NCI-H1417 (cell line): ENCODE data around the gene KAT8.
"Not testable (repeated sequence)": the region's sequence is repeated elsewhere in the genome, so short reads cannot be mapped to it uniquely, and the experiment has no call there.

Experiments
- DNase-seq, 3 experiments: peaks; one replicate each; lab custom pipeline; 2025; lab: John Stamatoyannopoulos, UW

The KAT8 gene

GRCh38 chr16:31083981-31084380 lies 33.5 kb upstream of the KAT8 start:
- no peak for DNase-seq

- DNase-seq, result no peak
Observed at GRCh38 chr16:31084584-31085302, 32.7 kb upstream of the KAT8 start.

- DNase-seq, result no peak
Observed at GRCh38 chr16:31085411-31085810, 32.1 kb upstream of the KAT8 start.

DNA sequence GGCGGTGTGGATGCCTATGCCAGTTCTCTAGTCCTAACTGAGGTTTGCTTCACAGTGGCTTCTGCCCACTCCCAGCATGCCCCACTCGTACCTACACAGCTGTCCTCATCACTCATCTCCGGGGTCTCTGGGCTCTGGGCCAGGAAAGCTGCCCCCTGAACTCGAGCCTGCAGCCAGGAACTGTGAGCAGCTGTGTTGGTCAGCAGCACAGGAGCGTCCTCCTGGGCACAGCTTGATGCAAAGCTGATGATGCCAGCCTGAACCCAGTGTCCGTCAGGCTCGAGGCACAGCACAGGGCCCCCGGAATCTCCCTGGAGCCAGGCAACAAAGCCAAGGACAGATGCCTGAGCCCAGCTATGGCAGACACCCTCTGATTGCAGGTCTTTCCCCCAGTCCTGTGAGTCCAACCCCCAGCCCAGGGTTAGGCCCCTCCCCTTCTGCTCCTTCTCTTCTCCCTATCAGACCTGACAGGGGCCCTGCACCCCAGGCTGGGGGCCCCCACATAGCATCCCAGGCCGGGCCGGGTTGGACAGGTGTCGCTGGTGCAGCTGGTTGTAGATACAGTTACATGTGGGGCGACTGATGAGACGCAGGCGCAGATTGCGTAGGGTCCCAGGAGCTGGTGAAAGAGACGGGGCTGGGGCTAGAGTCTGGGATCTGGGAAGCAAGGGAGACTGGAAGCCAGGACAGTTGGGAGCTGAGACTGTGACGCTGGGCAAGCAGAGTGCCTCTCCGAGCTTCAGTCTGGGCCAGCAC lies 31.4 kb upstream of the KAT8 start:
- no peak for DNase-seq

- no peak for DNase-seq
Observed at GRCh38 chr16:31086629-31086906, 30.9 kb upstream of the KAT8 start.

DNA sequence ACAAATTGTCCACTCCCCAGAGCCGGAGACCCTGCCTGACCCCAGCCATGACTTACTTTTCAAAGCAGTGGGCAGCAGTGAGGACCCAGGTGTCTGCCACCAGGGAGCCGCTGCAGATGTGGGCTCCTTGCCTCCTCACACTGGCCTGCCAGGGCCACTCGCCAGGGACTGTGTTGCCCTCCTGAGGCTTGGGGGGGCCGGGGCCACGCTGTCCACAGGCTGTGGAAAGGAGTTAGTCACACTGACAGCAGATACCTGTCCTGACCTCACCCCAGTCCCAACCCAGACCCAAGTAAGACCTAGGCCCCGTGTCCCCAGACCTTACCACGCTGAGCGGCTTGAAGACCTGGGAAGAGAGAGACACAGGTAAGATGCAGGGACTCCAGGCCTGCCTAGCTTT lies 30.0 kb upstream of the KAT8 start:
- DNase-seq, result no peak

- DNase-seq, result no peak
Observed at GRCh38 chr16:31087971-31088370, 29.5 kb upstream of the KAT8 start.

DNA sequence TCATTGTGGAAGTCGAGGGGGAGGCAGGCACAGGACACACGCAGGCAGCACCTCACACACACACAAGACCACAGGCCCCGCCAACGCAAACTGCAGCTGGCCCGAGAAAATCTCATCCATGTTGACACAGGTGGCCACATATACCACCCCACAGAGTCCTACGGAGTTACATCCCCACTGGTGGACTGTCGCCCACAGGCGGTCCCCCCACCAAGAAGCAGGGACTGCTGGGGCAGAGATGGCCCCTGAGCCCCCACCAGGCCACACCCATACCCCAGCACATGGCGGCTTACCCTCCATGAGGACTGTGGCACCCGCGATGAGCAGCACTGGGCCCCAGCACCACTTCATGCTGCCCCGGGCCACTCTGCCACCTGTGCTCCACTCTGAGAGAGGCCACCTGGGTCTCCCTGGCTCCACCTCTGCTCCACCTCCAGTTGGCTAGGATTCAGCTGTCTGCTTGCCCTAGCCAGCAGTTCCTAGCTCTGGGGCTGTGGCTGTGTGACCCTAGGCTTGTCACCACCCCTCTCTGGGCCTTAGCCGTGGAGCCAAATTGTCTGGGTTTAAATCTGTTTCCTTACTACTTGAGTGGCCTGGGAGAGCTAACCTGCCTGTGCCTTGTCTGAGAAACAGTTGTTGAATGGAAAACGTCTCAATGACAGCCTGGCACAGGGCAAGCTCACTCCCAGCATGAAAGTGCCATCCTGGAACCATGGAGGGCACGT lies 28.8 kb upstream of the KAT8 start, which contains the start of gene PRSS53:
Gene PRSS53, minus strand, starts transcription at position 485 of the 725 bp plus-strand sequence. Its CDS starts 134 bp downstream, at position 351.
- peak in 1 of 3 experiments; percentile 11 for DNase-seq

- no peak for DNase-seq
Observed at GRCh38 chr16:31089199-31089598, 28.3 kb upstream of the KAT8 start.

DNA sequence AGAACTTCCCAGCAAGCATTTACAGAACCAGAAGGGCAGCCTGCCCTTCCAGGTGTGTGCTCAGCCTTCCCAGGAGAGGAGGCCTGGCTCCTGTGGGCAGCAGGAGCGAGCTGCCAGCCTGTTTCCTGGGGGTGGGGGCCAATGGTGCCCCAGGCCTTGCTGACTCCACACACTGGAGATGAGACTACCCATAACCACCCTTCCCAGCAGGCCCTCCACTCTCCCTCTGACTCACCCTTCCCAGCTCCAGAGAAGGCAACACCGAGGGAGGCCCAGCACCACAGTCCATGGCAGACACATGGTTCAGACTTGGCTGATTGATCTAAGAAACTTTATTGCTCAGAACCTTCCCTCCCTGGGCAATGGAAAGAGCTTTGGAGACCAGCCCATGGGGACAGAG lies 26.9 kb upstream of the KAT8 start:
- no peak for DNase-seq

GRCh38 chr16:31092330-31092729 lies 25.1 kb upstream of the KAT8 start:
- DNase-seq, result no peak

GRCh38 chr16:31093132-31093703 lies 24.2 kb upstream of the KAT8 start:
- DNase-seq, result peak; percentile 2 to 56 (median 51)

- peak in 2 of 3 experiments; percentile 47 to 75 for DNase-seq
Observed at GRCh38 chr16:31094088-31094423, 23.4 kb upstream of the KAT8 start.

DNA sequence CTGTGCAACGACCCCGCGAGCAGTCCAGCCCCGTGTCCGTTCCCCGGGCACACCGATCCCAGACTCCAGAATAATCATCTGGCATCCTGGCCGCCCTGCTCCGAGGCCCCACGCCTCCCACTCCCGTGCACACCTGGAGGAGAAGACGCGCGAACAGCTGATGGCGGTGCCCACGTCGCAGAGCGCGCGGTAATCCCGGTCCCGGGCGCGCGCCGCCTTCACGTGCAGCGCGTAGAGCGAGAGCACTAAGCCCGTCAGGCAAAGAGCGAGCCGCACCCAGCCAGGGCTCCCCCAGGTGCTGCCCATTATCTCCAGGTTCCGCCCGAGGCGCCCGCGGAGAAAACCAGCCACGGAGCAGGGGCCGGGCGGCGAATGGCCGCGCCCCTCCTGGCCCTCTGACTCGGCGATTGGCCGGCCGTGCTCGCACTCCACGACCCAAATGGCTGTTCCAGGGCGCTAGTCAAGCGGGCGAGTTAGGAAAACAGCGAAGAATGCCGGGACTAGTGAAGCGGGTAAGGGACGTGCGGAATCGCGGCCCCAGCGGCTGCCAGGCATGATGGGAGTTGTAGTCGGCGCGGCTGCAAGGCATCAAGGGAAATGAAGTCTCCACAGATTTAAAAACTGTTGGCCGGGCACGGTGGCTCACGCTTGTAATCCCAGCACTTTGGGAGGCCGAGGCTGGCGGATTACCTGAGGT lies 22.9 kb upstream of the KAT8 start, which contains the start of gene VKORC1:
Gene VKORC1, minus strand, starts transcription at position 374 of the 697 bp plus-strand sequence. Its CDS starts 68 bp downstream, at position 306.
- peak; percentile 90 to 98 (median 94) for DNase-seq

- no peak for DNase-seq
Observed at GRCh38 chr16:31099860-31100638, 17.4 kb upstream of the KAT8 start.

DNA sequence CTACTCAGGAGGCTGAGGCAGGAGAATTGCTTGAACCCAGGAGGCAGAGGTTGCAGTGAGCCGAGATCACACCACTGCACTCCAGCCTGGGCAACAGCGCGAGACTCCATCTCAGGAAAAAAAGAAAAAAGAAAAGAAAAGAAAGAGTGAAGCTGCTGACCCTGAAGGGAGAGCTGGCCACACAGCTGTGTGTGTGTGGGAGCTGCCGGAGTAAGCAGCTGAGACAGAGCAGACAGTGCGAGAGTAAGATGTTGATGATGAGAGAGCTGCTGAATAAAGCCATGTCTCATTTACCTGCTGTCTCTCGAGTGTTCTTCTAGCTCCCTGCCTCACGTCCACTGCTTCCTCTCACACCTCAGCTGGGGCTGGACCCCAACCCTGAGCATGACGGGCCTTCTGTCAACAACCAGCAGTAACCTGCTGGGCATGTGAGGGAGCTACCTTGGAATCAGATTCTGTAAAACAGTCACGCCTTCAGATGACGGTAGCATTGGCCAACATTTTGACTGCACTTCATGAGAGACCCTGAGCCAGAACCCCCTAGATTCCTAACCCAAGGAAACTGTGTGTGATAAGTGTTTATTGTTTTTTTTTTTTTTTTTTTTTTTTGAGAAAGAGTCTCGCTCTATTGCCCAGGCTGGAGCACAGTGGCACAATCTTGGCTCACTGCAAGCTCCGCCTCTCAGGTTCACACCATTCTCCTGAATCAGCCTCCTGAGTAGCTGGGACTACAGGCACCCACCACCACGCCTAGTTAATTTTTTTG lies 16.4 kb upstream of the KAT8 start:
- DNase-seq, result not testable (repeated sequence)

GRCh38 chr16:31105677-31106213 lies 11.7 kb upstream of the KAT8 start:
- peak in 1 of 3 experiments; percentile 32 for DNase-seq

DNA sequence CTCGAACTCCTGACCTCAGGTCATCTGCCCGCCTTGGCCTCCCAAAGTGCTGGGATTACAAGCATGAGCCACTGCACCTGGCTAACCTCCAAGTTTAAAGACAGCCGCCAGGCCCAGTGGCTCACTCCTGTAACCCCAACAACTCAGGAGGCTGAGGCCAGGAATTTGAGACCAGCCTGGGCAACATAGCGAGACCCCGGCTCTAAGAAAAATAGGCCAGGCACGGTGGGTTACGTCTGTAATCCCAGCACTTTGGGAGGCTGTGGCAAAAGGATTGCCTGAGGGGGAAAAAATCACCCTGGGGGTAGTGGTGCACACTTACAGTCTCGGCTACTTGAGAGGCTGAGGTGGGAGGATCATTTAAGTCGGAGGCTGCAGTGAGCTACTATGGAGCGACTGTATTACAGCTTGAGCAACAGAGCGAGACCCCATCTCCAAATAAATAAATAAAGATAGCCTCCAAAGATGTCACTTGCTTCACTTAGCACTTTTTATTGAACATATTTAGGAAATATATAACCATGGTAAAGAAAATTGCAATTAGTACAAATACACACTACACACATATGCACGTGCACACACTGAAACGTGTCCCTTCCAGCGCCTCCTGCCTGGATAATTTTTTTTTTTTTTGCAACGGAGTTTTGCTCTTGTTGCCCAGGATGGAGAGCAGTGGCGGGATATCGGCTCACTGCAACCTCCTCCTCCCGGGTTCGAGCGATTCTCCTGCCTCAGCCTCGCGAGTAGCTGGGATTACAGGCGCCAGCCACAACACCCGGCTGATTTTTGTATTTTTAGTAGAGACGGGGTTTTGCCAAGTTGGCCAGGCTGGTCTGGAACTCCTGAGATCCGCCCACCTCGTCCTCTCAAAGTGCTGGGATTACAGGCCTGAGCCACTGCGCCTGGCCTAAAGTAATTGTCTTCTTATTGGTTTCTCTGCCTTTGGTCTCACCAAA lies 10.7 kb upstream of the KAT8 start:
- no peak for DNase-seq

- no peak for DNase-seq
Observed at GRCh38 chr16:31107465-31107867, 10.0 kb upstream of the KAT8 start.
